Inflammatory macrophage treated with lipopolysaccharide for 4 hours (primary cell): ENCODE data around the gene SIT1.
"Not testable (repeated sequence)": the region's sequence is repeated elsewhere in the genome, so short reads cannot be mapped to it uniquely, and the experiment has no call there.

Source experiments
- DNase-seq: peaks from one replicate; pipeline ENCODE4 v3.0.0-alpha.2; 2020

Gene SIT1

GRCh38 chr9:35658137-35658967 is 7.6 kb upstream of the SIT1 start, which contains the start of gene CCDC107:
CCDC107 (plus strand) TSS chr9:35658292; CDS start chr9:35658380, 88 bp downstream.
- DNase-seq, result peak; percentile 91

DNA sequence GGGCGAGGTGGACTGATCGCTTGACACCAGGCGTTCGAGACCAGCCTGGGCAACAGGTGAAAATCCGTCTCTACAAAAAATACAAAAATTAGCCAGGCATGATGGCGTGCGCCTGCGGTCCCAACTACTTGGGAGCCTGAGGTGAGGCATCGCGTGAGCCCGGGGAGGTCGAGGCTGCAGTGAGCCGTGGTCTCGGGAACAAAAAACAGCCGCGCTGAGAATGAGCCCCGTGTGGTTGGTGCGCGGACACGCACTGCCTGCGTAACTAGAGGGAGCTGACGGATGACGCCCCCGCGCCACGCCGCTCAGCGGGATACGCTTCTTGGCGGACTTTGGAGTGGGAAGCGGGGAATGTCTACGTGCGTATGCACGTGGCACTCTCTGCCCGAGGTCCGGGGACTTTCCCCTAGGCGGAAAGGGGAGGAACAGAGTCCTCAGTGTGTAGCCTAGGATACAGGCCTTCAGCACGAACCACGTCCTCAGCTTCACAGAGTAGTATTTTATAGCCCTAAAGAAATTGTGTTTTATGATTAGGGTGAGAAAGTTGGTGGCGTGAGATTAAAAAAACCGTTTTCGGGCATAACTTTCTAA is 6.9 kb upstream of the SIT1 start, which contains the start of gene RMRP:
RMRP (minus strand) TSS at position 474 of the 591 bp plus-strand sequence.
- peak; percentile 100 for DNase-seq

DNA sequence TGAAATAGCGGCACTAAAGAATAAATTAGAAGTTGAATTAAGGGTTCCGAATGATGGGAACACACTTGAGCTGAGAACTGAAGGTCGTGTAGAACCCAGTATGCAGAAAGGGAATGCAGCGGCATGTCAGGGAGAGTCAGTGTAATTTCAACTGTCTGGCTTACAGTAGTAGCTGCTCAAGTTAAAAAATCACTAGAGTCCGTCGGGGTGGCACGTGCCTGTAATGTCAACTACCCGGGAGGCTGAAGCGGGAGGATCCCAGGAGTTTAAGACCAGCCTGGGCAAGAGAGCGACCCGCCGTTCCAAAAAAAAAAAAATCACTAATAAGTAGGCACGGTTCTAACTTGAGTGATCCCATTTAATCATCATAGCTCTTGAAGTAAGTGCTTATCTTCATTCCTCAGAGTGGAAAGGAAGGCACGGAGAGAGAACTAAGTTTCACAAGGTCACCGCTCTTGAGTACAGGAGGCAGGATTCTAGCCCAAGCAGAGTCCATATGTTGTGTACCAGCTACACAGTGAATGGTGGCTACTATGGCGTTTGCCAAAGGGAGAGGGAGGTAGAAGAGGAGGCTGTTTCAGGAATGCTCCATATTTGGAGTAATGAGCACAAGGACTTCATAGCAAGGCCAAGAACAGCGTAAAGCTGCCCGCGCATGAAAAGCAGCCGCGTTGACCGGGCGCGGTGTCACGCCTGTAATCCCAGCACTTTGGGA is 6.3 kb upstream of the SIT1 start:
- DNase-seq, result no peak

DNA sequence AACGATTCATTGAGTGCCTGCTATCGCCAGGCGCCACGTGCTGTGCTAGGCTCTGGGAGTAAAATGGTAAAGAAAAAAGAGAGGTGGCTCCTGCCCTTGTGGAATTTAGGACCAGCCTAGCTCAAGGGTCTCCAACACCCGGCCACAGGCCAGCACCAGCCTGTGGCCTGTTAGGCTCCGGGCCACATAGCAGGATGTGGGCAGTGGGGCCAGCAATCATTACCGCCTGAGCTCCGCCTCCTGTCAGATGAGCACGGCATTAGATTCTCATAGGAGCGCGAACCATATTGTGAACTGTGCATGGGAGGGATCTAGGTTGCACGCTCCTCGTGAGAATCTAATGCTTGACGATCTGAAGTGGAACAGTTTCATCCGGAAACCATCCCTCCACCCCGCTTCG is 5.6 kb upstream of the SIT1 start:
- no peak for DNase-seq

DNA sequence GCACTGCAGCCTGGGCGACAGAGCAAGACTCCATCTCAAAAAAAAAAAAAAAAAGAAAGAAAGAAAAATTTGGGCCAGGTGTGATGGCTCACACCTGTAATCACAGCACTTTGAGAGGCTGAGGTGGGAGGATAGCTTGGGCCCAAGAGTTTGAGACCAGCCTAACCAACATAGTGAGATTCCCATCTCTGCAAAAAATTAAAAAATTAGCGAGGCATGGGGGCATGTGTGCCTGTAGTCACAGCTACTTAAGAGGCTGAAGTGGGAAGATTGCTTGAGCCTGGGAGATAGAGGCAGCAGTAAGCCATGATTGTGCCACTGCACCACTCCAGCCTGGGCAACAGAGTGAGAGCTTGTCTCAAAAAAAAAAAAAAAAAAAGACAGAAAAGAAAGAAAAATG is 2.9 kb upstream of the SIT1 start:
- no peak for DNase-seq

- no peak for DNase-seq
Measured at GRCh38 chr9:35652829-35653209, 2.1 kb upstream of the SIT1 start.

- peak; percentile 87 for DNase-seq
Measured at GRCh38 chr9:35651956-35652828, 1.5 kb upstream of the SIT1 start.

GRCh38 chr9:35649431-35650340 is 1.0 kb downstream of the SIT1 start:
- peak; percentile 46 for DNase-seq

- DNase-seq, result peak; percentile 93
Measured at GRCh38 chr9:35646533-35647265, 4.0 kb downstream of the SIT1 start.

- peak; percentile 24 for DNase-seq
Measured at GRCh38 chr9:35646153-35646532, 4.6 kb downstream of the SIT1 start.

DNA sequence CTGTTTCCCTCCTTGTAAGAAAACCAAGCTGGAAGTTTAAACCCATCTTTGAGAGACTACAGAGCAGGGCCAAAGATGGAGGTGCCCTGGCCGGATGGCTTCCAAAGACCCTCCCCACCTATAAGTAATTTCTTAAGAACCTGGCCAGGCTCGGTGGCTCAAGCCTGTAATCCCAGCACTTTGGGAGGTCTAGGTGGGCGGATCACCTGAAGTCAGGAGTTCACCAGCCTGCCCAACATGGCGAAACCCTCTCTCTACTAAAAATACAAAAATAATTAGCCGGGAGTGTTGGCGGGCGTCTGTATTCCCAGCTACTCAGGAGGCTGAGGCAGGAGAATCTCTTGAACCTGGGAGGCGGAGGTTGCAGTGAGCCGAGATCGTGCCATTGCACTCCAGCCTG is 5.0 kb downstream of the SIT1 start:
- not testable (repeated sequence) for DNase-seq

DNA sequence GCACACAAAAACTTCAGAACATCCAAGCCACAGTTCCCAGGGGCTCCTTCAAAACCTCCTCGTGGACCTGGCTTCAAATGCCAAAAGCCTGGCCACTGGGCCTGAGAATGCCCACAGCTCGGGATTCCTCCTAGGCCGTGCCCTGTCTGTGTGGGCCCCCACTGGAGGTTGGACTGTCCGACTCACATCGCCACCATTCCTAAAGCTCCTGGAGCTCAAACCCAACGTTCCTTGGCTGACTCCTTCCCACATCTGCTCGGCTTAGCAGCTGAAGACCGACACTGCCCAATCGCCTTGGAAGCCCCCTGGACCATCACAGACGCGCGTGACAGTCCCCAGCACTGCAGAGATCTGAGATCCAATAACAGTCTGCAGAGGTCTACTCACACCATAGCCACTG is 7.7 kb downstream of the SIT1 start:
- no peak for DNase-seq

- peak; percentile 25 for DNase-seq
Measured at GRCh38 chr9:35641478-35641877, 9.3 kb downstream of the SIT1 start.

- not testable (repeated sequence) for DNase-seq
Measured at GRCh38 chr9:35640431-35640830, 10.3 kb downstream of the SIT1 start.

- DNase-seq, result peak; percentile 69
Measured at GRCh38 chr9:35639631-35640030, 11.1 kb downstream of the SIT1 start.

- peak; percentile 62 for DNase-seq
Measured at GRCh38 chr9:35639225-35639624, 11.5 kb downstream of the SIT1 start.

DNA sequence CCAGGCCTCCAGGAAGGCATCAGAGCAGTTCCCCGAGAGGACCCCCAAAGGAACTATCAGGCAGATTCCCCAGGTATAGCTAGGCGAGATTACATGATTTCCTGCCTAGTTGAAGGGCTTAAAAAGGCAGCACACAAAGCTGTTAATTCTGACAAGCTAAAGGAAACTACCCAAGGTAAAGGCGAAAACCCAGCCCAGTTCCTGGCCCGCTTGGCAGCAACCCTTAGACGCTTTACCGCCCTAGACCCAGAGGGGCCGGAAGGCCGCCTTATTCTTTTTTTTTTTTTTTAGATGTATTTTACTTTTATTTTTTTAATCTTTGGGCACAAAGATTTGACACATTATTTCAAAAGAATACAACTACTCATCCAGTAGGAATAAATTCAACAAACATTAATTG is 12.0 kb downstream of the SIT1 start:
- not testable (repeated sequence) for DNase-seq

DNA sequence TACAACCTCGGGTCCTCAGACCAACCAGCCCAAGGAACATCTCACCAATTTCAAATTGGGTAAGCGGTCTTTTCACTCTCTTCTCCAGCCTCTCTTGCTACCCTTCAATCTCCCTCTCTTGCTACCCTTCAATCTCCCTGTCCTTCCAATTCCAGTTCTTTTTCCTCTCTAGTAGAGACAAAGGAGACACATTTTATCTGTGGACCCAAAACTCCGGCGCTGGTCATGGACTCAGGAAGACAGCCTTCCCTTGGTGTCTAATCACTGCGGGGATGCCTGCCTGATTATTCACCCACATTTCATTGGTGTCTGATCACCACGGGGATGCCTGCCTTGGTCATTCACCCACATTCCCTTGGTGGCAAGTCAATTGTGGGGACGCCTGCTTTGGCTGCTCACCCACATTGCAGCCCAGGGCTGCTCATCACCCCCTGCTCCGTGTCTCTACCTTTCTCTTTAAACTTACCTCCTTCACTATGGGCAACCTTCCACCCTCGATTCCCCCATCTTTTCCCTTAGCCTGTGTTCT is 13.2 kb downstream of the SIT1 start:
- DNase-seq, result not testable (repeated sequence)

- not testable (repeated sequence) for DNase-seq
Measured at GRCh38 chr9:35636877-35637246, 13.9 kb downstream of the SIT1 start.

DNA sequence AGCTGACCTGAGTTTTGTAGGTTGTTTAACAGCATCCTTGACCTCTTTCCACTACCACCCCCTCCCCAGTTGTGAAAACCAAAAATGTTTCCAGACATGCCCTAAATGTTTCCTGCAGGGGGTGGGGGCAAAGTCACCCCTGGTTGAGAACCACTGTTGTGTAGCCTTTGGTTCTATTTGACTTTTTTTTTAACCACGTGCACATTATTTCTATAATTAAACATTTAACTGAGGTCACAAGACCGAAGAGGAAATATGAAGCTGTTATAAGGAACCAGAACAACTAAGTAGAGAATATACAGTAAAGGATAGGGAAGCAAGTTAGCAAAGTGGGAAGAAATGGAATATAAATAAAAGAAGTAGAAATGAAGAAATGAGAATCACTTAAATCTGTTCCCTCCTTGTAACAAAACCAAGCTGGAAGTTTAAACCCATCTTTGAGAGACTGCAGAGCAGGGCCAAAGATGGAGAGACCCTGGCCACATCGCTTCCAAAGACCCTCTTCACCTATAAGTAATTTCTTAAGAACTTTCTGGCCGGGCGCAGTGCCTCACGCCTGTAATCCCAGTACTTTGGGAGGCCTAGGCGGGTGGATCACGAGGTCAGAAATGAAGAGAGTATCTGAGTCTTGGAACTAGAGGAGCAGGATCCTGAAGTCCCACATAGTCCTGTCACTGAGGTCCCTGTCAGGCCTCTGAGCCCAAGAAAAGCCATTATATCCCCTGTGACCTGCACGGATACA is 14.4 kb downstream of the SIT1 start:
- DNase-seq, result peak; percentile 77
